H1 (cell line): ENCODE results near the gene FXYD5. TPM values are rescaled to one million over a fixed set of nuclear protein-coding genes. Genes with fewer than 3 reads are reported as not detected.

ENCODE experiments used
- CTCF ChIA-PET: fragments of 300-600 bp; sonication (Branson Sonifier 250); formaldehyde crosslinking; loops from one replicate; lab custom pipeline; 2021; ENCODE audit not compliant: partially characterized antibody; lab: Charles Lee
- POLR2A ChIA-PET: fragments of 300-600 bp; sonication (Branson Sonifier 250); formaldehyde crosslinking; loops from one replicate; lab custom pipeline; 2021; ENCODE audit warnings: inconsistent platforms; ENCODE audit not compliant: partially characterized antibody; lab: Charles Lee
- DNase-seq, 2 experiments: peaks; one replicate each; pipeline versions ENCODE4 v3.0.0 to v3.0.0-alpha.2; 2010 to 2022; ENCODE audit warnings: low spot score in 2 of 2, low read depth in 1 of 2, mixed read lengths in 1 of 2
- FAIRE-seq: peaks from 2 replicates; lab custom pipeline; 2011; peaks lifted over from hg19 to GRCh38; lab: Jason Lieb, UNC
- H2AFZ ChIP-seq: 2 replicates; pipeline ENCODE4 v1.8.1; 2012; ENCODE audit warnings: low read length, inconsistent platforms
- H2AK5ac ChIP-seq: 2 replicates; pipeline ENCODE4 v1.6.1; 2013; ENCODE audit warnings: low read depth, low read length
- H2BK120ac ChIP-seq: replicated peaks from 2 replicates; pipeline ENCODE3; 2013; ENCODE audit warnings: low read depth, low read length, inconsistent platforms
- H2BK12ac ChIP-seq: 2 replicates; pipeline ENCODE4 v1.6.1; 2013; ENCODE audit warnings: low read depth, low read length
- H2BK15ac ChIP-seq: 2 replicates; pipeline ENCODE4 v1.6.1; 2013; ENCODE audit warnings: low read length
- H2BK20ac ChIP-seq: 2 replicates; pipeline ENCODE4 v1.6.1; 2013; ENCODE audit warnings: low read length
- H2BK5ac ChIP-seq: 2 replicates; pipeline ENCODE4 v1.6.1; 2013; ENCODE audit warnings: low read depth, low read length
- H3K14ac ChIP-seq: 2 replicates; pipeline ENCODE4 v1.6.1; 2013; ENCODE audit warnings: inconsistent platforms; ENCODE audit not compliant: insufficient read length
- H3K18ac ChIP-seq: 2 replicates; pipeline ENCODE4 v1.6.1; 2013; ENCODE audit warnings: low read length; ENCODE audit errors: extremely low read depth
- H3K23ac ChIP-seq: 2 replicates; pipeline ENCODE4 v1.6.1; 2013; ENCODE audit warnings: inconsistent platforms; ENCODE audit not compliant: insufficient read length
- H3K23me2 ChIP-seq: 2 replicates; pipeline ENCODE4 v1.6.1; 2013; ENCODE audit warnings: low read depth, low read length
- H3K27ac ChIP-seq: 2 replicates; pipeline ENCODE4 v1.6.1; 2011; ENCODE audit warnings: low read depth, low read length, inconsistent platforms
- H3K27me3 ChIP-seq, 4 experiments: replicated peaks in 1 of 4; 1 replicate in 1 of 4; 2 replicates in 3 of 4; pipeline versions ENCODE4 v1.6.1 to v1.8.1; 2011 to 2013; ENCODE audit warnings: low read length in 3 of 4, mild to moderate bottlenecking in 3 of 4, inconsistent platforms in 2 of 4, mixed read lengths in 2 of 4, moderate library complexity in 1 of 4; ENCODE audit not compliant: control insufficient read depth in 3 of 4, insufficient read depth in 3 of 4; ENCODE audit errors: extremely low read depth in 1 of 4
- H3K36me3 ChIP-seq, 4 experiments: 2 replicates each; pipeline versions ENCODE4 v1.6.1 to v1.8.1; 2011 to 2013; ENCODE audit warnings: mild to moderate bottlenecking in 4 of 4, low read length in 3 of 4, moderate library complexity in 2 of 4, control low read depth in 1 of 4, inconsistent platforms in 1 of 4; ENCODE audit not compliant: insufficient read depth in 4 of 4, control insufficient read depth in 2 of 4
- H3K4ac ChIP-seq: replicated peaks from 2 replicates; pipeline ENCODE3; 2013; ENCODE audit warnings: low read length, low read depth, mixed read lengths, inconsistent platforms; ENCODE audit not compliant: insufficient read length
- H3K4me1 ChIP-seq, 4 experiments: replicated peaks in 1 of 4; 1 replicate in 1 of 4; 2 replicates in 3 of 4; pipeline versions ENCODE4 v1.6.1 to v1.8.1; 2011 to 2013; ENCODE audit warnings: low read length in 3 of 4, inconsistent platforms in 2 of 4, mixed read lengths in 1 of 4; ENCODE audit not compliant: insufficient read depth in 4 of 4, control insufficient read depth in 3 of 4
- H3K4me2 ChIP-seq, 2 experiments: 2 replicates each; pipeline versions ENCODE4 v1.6.1 to v1.8.1; 2011 to 2013; ENCODE audit warnings: low read depth in 2 of 2, low read length in 2 of 2, control low read depth in 1 of 2, inconsistent platforms in 1 of 2, mild to moderate bottlenecking in 1 of 2; ENCODE audit not compliant: insufficient read depth in 1 of 2
- H3K4me3 ChIP-seq, 4 experiments: fragments of 200-600, 300-600 bp in 1 of 4; sonication (generic), shearing (Covaris generic), sonication (Bioruptor Twin) in 1 of 4; 2 replicates each; pipeline versions ENCODE4 v1.5.1 to v1.8.1; 2011 to 2016; ENCODE audit warnings: low read length in 4 of 4, low read depth in 3 of 4, control low read depth in 2 of 4, inconsistent platforms in 2 of 4, mild to moderate bottlenecking in 2 of 4, mixed read lengths in 1 of 4, moderate library complexity in 1 of 4; ENCODE audit not compliant: insufficient read depth in 2 of 4; ENCODE audit errors: extremely low read depth in 1 of 4
- H3K56ac ChIP-seq: replicated peaks from 2 replicates; pipeline ENCODE3; 2013; ENCODE audit warnings: low read depth, mild to moderate bottlenecking, mixed read lengths, low read length, inconsistent platforms; ENCODE audit not compliant: insufficient read length
- H3K79me1 ChIP-seq: 2 replicates; pipeline ENCODE4 v1.6.1; 2013; ENCODE audit warnings: low read depth, low read length, control low read depth
- H3K79me2 ChIP-seq, 2 experiments: 2 replicates each; pipeline versions ENCODE4 v1.6.1 to v1.8.1; 2012 to 2013; ENCODE audit warnings: low read length in 2 of 2, mild to moderate bottlenecking in 2 of 2, inconsistent platforms in 1 of 2; ENCODE audit not compliant: insufficient read depth in 2 of 2, control insufficient read depth in 1 of 2
- H3K9ac ChIP-seq, 4 experiments: replicated peaks in 1 of 4; 1 replicate in 1 of 4; 2 replicates in 3 of 4; pipeline versions ENCODE4 v1.6.1 to v1.8.1; 2011 to 2013; ENCODE audit warnings: low read depth in 3 of 4, low read length in 3 of 4, control low read depth in 2 of 4, mild to moderate bottlenecking in 2 of 4, moderate library complexity in 2 of 4, inconsistent platforms in 1 of 4; ENCODE audit errors: extremely low read depth in 1 of 4
- H3K9me3 ChIP-seq, 2 experiments: 2 replicates each; pipeline versions ENCODE4 v1.6.1 to v1.8.1; 2012 to 2013; ENCODE audit warnings: mild to moderate bottlenecking in 2 of 2, moderate library complexity in 2 of 2, control low read depth in 1 of 2, inconsistent platforms in 1 of 2, low read depth in 1 of 2, low read length in 1 of 2, mixed read lengths in 1 of 2; ENCODE audit not compliant: insufficient read depth in 2 of 2
- H4K20me1 ChIP-seq, 2 experiments: replicated peaks in 1 of 2; 2 replicates each; pipeline versions ENCODE3 to v1.8.1; 2011 to 2013; ENCODE audit warnings: inconsistent platforms in 2 of 2, low read length in 2 of 2, mild to moderate bottlenecking in 1 of 2; ENCODE audit not compliant: insufficient read depth in 2 of 2, control insufficient read depth in 1 of 2
- H4K5ac ChIP-seq: 2 replicates; pipeline ENCODE4 v1.6.1; 2013; ENCODE audit warnings: low read length, low read depth, mixed read lengths, inconsistent platforms; ENCODE audit not compliant: insufficient read length
- H4K8ac ChIP-seq: 2 replicates; pipeline ENCODE4 v1.8.0; 2013; ENCODE audit warnings: mild to moderate bottlenecking, moderate library complexity, low read length, inconsistent platforms; ENCODE audit not compliant: insufficient read depth; ENCODE audit errors: extremely low read depth
- H4K91ac ChIP-seq: replicated peaks from 2 replicates; pipeline ENCODE3; 2013; ENCODE audit warnings: low read length, mixed read lengths, inconsistent platforms; ENCODE audit not compliant: insufficient read length
- BRCA1 ChIP-seq: IDR thresholded peaks from 2 replicates; pipeline ENCODE4 v1.6.1; 2012; ENCODE audit warnings: low read depth, low read length, improper control_type of control experiment
- POU5F1 ChIP-seq: IDR thresholded peaks from 2 replicates; pipeline ENCODE4 v1.6.1; 2011; ENCODE audit warnings: low read depth, mild to moderate bottlenecking, low read length, moderate library complexity
- SP4 ChIP-seq: IDR thresholded peaks from 2 replicates; pipeline ENCODE4 v1.6.1; 2012; ENCODE audit warnings: low read length, inconsistent platforms
- TEAD4 ChIP-seq: IDR thresholded peaks from 2 replicates; pipeline ENCODE4 v1.6.1; 2012; ENCODE audit warnings: low read depth, low read length, inconsistent platforms, mixed read lengths
- WGBS, 2 experiments: shearing (Covaris generic) in 1 of 2; methylation state at CpG; one replicate each; pipeline versions ENCODE4 v1.1.6 to v1.1.7; 2013 to 2015; ENCODE audit warnings: low lambda C conversion rate in 2 of 2, mixed read lengths in 2 of 2, inconsistent platforms in 1 of 2, low coverage in 1 of 2, missing lambda C conversion rate in 1 of 2; ENCODE audit not compliant: insufficient replicate concordance in 2 of 2, insufficient coverage in 1 of 2, insufficient read length in 1 of 2; ENCODE audit errors: extremely low coverage in 1 of 2, missing lambda C conversion rate in 1 of 2; 5-methylcytosine and 5-hydroxymethylcytosine counted together
- polyA plus RNA-seq, 7 experiments: library from polyadenylated mRNA; depleted of rRNA in 3 of 7; stranded (reverse) in 5 of 7; unstranded in 2 of 7; fragments of >200 nt in 5 of 7; fragments of 200-250 nt in 2 of 7; gene quantifications; 1 replicate in 5 of 7; 2 replicates in 1 of 7; 4 replicates in 1 of 7; pipeline versions ENCODE4 v1.2.1 to v1.2.3, GENCODE V29; 2011 to 2013; ENCODE audit warnings: missing spikeins in 2 of 7, mixed read lengths in 2 of 7
- total RNA-seq: library from RNA; stranded (reverse); fragmentation: NEBNext Ultra II Directional; extraction: Animal tissue kit (Norgen Biotek cat#: 25700); gene quantifications from 2 replicates; pipeline ENCODE4 v1.2.1, GENCODE V29; 2021
- TF ChIP-seq, protein P1 (sequence below), 3 experiments: IDR thresholded peaks; 1 replicate in 2 of 3; 2 replicates in 1 of 3; pipeline versions ENCODE4 v1.5.1 to v1.6.1; 2011; ENCODE audit warnings: low read length in 3 of 3, mild to moderate bottlenecking in 3 of 3, inconsistent platforms in 2 of 3, low read depth in 1 of 3, moderate library complexity in 1 of 3; ENCODE audit not compliant: insufficient read depth in 1 of 3; ENCODE audit errors: control extremely low read depth in 1 of 3

FXYD5 gene
- total and polyA plus RNA-seq, 2 of the 8 experiments (the other 6 are each of a cell fraction or from before 2014, with no cell fraction given), result 99.0 to 191 TPM

DNA sequence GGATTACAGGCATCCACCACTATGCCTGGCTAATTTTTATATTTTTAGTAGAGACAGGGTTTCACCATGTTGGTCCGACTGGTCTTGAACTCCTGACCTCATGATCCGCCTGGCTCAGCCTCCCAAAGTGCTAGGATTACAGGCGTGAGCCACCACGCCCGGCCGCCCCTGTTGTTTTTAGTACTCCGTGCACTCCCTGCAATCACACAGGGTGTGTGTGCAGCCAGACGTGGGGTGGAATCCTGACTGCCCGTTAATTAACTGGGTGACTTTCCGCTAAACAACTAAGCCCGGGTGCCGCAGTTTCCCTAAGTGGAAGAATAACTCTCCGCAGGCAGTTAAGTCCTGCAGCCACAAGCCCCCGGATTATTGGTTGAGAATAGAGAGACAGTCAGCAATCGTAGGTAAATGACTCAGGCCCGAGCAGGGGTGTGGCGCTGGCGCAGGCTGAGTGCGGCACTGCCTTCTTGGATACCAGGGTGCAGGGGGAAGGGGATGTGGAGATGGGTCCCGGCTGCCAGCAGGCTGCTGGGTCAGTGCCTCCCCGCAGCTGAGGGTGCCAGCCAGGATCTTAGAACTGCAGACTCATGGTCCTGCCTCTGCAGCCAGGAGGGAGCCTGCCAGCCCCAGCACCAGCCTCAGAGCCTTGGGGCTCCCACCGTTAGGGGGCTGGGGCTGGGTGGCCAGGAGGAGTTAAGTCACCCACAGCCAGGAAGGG, 45.0 kb upstream of the FXYD5 start:
- Histone ChIP-seq H3K9me3 (no peaks in the 10 kb centered on the region), H3K23me2 (peaks cover 7% of the 10 kb centered on the region; the same call in 1 of the 2 replicates), H2BK20ac (no peak overlapping the region), H3K56ac (no peak overlapping the region), H2AFZ (no peak overlapping the region), H2BK5ac (no peak overlapping the region), H3K79me1 (no peaks in the 10 kb centered on the region), H3K27ac (no peak overlapping the region), H3K36me3 (no peaks in the 10 kb centered on the region), H2AK5ac (no peak overlapping the region), H4K8ac (no peak overlapping the region; the same call in 1 of the 2 replicates), H3K9ac (no peak overlapping the region), H4K5ac (no peak overlapping the region), H3K14ac (no peak overlapping the region), H4K20me1 (peaks cover 0 to 7% of the 10 kb centered on the region in 2 experiments), H3K27me3 (no peaks in the 10 kb centered on the region; a peak in 1 of 7 replicates), H2BK15ac (0 out of 2 replicates have a peak overlapping the region, but pooled peaks have one; percentile 46), H4K91ac (no peak overlapping the region), H3K4ac (no peak overlapping the region), H3K18ac (no peak overlapping the region; the same call in 1 of the 2 replicates), H2BK12ac (no peak overlapping the region), H3K4me3 (no peak overlapping the region), H3K23ac (no peak overlapping the region), H3K79me2 (no peaks in the 10 kb centered on the region), H3K4me1 (peaks cover 0 to 8% (median 2%) of the 10 kb centered on the region in 4 experiments; a peak in 3 of 7 replicates), H3K4me2 (no peak overlapping the region), H2BK120ac (no peak overlapping the region)
- CTCF ChIA-PET, result interaction anchor here (0.6 to 3.4 kb wide), 7 partner anchors 10 to 92 kb away, joined by 3 to 21 read pairs (median 3); no protein-coding TSS in a partner anchor
- FAIRE-seq (no peak), DNase-seq (no peak)
- WGBS, 2 experiments, result 87% methylated on average over 22 of the region's 22 CpGs; no CpG with 5 or more reads in 1 of the 2 experiments
- POLR2A ChIA-PET, result interaction anchor here (0.6 to 0.9 kb wide), 2 partner anchors 100 to 147 kb away, joined by 3 read pairs; no protein-coding TSS in a partner anchor
- TF ChIP-seq TEAD4 (no peak), BRCA1 (no peak), SP4 (no peak), POU5F1 (no peak)
- TF ChIP-seq, protein P1, sequence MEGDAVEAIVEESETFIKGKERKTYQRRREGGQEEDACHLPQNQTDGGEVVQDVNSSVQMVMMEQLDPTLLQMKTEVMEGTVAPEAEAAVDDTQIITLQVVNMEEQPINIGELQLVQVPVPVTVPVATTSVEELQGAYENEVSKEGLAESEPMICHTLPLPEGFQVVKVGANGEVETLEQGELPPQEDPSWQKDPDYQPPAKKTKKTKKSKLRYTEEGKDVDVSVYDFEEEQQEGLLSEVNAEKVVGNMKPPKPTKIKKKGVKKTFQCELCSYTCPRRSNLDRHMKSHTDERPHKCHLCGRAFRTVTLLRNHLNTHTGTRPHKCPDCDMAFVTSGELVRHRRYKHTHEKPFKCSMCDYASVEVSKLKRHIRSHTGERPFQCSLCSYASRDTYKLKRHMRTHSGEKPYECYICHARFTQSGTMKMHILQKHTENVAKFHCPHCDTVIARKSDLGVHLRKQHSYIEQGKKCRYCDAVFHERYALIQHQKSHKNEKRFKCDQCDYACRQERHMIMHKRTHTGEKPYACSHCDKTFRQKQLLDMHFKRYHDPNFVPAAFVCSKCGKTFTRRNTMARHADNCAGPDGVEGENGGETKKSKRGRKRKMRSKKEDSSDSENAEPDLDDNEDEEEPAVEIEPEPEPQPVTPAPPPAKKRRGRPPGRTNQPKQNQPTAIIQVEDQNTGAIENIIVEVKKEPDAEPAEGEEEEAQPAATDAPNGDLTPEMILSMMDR (IDR thresholded peaks at IDR 0.05; ENCODE audit: control extremely low read depth in 1 of 3, insufficient read depth in 1 of 3, low read depth in 1 of 3, low read length in 3 of 3), result no peak
